ENCODE results near the gene GRK5.
"Not testable (repeated sequence)": the region's sequence is repeated elsewhere in the genome, so short reads cannot be mapped to it uniquely, and the experiment has no call there.

Gene GRK5

DNA sequence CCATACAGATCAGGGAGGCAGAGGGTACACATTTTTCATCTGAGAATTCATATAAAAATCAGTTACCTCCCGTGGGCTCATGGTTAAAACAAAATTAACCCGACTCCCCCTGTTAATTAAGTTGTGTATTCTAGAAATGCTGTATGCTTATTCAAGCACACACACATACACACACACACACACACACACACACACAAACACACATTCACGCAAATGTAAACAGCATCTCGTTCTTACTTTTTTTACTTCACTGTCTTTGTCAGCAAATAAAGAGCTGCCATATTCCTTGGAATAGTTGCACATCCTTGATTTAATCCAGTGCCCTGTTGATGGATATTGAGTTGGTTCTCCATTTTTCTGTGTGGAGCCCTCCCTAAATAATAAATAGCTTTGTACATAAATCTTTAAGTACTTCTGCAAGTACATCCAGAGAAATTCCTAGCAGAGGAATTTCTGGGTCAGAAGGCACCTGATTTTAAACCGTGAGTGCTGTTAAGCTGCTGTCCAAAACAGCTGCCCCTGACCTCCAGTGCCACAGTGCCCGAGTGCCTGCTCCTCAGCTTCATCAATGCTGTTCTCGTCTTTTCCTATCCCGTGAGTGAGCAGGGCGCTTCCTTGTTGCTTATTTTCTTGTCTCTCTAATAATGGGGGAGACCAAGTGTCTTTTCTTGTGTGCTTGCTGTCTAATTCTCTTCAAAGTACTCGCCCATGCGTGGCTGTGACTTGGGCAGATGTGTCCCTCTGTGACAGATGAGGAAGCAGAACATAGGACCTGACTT is 217.9 kb downstream of the GRK5 start:
- DNase-seq, result no peak

DNA sequence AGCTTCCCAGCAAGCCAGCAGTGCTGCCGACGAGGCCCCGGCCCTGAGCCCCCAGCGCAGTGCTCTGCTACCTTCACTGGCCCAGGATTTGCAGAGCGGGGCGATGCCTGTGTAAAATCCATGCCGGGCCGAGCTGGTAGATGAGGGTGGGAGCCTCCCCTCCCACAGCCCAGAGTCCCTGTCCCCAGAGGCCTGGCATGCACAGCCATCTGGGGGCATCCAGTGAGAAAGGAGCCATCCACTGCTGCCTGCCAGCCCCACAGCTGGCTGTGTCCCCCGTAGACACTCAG is 218.5 kb downstream of the GRK5 start:
- DNase-seq, result no peak

DNA sequence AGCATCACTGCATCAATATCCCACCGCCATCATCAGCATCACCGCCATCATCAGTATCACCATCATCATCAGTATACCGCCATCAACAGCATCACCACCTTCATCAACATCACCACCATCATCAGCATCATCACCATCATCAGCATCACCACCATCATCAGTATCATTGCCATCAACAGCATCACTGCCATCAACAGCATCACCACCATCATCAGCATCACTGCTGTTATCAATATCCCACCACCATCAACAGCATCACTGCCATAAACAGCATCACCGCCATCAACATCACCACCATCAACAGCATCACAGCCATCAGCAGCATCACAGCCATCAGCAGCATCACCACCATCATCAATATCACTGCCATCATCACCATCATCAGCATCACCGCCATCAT is 219.3 kb downstream of the GRK5 start:
- DNase-seq, result no peak

DNA sequence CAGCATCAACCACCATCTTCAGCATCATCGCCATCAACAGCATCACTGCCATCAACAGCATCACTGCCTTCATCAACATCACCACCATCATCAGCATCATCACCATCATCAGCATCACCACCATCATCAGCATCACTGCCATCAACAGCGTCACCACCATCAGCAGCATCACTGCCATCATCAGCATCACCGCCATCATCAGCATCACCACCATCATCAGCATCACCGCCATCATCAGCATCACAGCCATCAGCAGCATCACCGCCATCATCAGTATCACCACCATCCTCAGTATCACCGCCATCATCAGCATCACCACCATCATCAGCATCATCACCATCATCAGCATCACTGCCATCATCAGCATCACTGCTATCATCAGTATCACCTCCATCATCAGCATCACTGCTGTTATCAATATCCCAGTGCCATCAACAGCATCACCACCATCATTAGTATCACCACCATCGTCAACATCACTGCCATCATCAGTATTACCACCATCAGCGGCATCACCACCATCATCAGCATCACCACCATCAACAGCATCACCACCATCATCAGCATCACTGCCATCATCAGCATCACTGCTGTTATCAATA is 220.0 kb downstream of the GRK5 start:
- DNase-seq, result no peak

DNA sequence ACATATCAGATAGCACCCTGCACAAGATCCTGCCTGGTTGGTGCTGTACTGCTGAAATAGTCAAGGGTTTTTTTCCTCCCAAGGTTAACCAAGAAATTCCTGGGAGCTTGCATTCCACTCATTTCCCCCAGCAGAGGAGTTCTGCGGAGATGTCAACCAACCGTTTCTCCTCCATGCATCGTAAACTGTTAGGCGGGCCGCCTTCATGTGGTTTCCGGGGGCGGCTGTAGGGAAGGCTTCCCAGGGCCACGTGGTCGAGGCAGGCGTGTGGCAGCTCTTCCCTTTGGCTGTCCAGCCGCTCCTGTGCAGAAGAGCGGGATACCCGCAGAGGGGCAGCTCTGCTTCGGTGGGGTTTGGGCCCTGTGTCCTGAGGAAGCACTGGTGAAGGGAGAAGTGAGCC is 221.4 kb downstream of the GRK5 start:
- no peak for DNase-seq

DNA sequence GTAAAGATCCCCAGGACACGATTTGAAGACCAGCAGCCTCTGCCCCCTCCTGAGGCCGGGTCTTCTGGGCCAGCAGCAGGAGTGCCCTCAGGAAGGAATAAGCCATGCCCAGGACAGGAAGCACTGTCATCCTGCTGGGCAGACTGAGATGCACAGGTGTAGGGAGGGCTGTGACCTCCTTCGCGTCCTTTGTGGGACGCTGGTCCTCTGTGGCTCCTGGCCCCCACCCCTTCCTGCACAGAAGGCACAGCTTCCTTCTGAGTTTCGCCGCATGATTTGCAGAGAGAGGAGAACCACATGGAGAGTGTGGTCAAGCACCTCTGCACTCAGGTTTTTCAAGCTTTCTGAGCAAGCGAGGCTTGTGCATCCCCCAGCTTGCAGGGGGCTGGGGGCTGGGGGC is 222.4 kb downstream of the GRK5 start:
- DNase-seq, result no peak

DNA sequence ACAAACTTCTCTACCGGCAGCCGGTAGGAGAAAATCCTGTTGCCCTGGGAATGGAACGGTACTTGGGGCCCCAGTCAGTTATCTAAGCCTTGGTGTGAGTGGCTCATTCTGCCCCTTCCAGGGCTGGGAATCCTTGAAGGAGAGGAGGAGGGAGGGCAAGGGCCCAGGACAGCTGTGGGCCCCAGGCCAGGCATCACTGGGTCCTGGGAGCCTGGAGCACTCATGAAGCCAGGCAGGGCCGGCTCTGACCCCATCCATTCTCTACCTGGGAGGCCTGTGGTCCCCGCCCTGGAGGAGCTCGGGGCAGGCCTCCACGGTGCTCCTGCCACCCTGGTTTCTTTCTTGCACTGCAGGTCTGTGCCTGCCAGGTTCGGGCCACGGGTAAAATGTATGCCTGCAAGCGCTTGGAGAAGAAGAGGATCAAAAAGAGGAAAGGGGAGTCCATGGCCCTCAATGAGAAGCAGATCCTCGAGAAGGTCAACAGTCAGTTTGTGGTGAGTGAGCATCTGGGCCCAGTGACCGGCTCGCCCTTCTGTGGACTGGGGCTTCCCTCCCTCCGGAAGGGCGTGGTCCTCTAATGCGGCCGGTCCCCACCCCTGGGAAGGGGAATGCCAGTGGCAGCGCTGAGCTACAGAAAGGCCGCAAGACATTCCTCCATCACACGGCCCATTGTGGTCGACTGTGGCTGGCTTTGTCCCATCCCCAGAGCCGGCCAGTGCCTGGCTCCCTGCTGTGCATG is 223.8 kb downstream of the GRK5 start:
- no peak for DNase-seq

DNA sequence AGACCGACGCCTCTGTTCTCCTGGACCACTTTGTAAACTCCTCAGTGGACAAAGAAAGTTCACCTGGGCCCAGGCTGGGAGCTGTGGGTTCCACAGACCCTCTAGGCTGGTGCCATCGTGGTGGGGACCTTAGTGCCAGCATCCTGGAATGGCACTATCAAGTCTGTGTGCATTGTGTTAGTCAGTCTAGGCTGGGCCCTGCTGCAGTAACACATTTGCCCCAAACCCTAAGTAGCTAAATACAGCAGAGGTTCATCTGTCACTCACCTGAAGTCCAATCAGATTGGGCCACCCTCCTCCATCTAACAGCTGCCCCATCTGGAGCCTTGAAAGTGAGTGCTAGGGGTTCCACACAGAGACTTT is 224.4 kb downstream of the GRK5 start:
- no peak for DNase-seq

DNA sequence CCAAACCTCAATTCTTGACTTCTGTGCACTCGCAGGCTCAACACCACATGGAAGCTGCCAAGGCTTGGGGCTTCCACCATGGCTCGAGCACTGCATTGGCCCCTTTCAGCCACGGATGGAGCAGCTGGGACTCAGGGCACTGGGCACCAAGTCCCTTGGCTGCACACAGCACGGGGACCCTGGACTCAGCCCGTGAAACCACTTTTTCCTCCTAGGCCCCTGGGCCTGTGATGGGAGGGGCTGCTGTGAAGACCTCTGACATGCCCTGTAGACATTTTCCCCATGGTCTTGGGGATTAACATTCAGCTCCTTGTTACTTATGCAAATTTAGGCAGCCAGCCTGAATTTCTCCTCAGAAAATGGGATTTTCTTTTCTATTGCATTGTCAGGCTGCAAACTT is 227.6 kb downstream of the GRK5 start:
- not testable (repeated sequence) for DNase-seq

DNA sequence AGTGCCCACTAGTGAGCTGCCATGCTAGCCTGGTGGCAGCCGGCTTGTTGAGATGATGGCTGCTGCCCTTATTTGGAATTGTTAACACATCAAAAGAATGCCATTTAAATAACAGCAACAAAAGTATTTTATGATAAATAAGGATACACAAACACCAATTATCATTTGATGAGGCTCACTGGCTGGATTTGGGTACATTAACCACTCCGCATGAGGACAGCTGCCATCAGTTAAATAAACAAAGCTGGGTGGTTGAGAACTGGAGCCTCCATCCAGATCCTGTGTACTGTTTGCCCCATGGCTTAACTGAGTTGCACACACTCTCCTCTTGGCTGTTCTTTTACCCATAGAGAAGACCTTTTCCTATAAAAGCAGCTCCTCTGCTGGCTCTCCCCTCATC is 231.3 kb downstream of the GRK5 start:
- no peak for DNase-seq

DNA sequence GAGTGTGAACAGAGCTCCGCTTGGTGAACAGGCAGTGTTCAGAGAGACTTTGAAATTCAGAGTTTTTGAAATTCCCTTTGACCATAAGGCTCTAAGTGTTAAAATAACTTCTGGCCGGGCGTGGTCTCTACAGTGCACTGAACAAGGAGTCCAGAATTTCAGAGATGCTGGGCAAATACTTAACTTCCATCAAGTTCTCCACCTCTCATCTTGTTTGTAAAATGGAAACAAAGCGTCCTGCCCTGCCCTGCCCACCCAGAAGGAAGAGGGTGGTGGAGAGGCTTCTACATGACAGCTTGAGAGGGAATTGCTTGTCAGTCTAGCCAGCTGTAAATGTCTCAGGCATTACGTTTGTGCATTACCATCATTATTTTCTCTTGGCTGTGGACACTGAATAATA is 232.6 kb downstream of the GRK5 start:
- DNase-seq, result no peak

DNA sequence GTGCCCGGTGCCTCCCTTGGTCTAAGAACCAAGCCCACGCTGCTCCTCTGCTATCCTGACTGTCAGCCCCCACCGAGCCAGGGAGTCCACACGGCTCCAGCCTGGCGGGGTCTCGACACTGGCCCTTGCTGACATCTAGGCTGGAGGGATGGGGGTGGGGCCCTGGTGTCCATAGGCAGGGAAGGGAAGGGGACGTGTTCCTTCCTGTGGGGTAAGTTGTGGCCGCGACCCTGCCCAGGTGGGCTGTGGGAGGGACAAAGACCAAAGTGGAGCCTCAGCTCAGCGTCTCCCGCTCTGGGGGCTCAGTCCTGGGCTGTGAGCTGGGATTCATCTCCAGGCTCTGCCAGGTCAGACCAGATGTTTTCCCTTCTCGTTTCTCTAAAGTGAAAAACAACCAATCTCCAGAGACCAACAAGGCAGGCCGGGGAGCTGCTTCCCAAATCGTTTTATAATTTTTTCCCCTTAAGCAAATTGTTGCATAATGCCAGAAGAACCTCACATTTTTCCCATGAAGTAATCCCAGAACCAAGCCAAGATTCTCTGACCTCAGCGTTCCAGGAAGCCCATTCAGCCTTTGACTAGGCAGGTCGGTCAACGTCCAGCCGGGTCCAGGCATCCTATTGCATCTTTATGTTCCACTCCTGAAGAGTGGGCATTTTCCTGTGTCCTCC is 233.9 kb downstream of the GRK5 start:
- no peak for DNase-seq

DNA sequence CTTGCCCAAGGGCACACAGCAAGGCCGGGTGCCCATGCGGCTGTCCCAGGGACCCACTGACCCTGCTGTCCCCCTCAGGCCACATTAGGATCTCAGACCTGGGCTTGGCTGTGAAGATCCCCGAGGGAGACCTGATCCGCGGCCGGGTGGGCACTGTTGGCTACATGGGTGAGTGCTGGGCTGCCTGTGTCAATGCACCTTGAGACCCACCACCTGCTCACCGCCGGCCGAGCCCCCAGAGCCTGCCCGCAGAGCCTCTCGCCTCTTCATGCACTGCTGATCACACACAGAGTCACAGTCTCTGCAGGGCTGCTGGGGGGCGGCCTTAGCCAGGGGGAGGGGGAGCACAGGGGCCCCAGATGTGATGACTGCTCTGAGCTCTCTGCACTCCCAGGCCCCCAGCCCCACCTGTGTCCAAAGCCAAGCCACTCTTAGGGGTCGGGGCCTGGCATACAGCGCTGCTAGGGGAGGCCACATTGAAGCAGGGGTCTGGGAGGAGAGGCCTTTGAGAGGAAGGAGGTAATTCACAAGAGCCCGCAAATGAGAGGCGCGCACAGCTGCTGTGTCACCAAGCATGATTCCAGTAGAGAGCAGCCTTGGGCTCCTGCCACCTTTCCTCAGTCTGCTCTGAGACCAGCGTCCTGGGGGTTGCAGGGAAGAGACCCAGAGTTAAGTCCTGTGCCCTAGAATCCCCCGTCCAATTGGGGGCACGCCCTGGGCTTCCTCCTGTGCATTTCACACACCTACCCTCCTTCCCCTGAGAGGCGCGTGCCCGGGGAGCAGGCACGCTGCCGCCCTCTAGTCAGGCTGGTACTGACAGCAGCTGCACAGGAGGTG is 234.8 kb downstream of the GRK5 start:
- DNase-seq, result no peak

DNA sequence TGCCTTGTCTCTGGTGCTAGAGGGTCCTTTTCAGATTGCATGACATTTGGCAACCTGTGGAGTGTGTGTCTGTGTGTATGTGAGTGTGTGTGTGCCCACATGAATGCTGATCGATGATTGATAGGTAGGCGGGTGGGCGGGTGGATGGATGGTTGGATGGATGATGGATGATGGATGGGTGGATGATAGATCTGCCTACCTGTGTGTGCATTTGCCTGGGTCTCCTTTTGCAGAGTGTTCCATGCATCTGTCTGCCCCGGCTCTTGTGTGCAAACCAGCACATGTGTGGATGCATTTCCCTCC is 235.3 kb downstream of the GRK5 start:
- no peak for DNase-seq

DNA sequence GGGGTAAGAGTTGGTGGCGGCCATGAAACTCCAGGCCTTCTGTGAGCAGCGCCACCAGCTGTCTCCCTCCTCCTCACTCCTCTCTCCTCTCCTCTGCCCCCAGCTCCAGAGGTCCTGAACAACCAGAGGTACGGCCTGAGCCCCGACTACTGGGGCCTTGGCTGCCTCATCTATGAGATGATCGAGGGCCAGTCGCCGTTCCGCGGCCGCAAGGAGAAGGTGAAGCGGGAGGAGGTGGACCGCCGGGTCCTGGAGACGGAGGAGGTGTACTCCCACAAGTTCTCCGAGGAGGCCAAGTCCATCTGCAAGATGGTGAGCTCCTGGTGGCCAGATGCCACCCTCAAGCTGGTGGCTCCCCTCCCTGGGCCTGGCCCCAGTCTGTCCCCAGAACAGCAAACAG is 236.1 kb downstream of the GRK5 start:
- no peak for DNase-seq

DNA sequence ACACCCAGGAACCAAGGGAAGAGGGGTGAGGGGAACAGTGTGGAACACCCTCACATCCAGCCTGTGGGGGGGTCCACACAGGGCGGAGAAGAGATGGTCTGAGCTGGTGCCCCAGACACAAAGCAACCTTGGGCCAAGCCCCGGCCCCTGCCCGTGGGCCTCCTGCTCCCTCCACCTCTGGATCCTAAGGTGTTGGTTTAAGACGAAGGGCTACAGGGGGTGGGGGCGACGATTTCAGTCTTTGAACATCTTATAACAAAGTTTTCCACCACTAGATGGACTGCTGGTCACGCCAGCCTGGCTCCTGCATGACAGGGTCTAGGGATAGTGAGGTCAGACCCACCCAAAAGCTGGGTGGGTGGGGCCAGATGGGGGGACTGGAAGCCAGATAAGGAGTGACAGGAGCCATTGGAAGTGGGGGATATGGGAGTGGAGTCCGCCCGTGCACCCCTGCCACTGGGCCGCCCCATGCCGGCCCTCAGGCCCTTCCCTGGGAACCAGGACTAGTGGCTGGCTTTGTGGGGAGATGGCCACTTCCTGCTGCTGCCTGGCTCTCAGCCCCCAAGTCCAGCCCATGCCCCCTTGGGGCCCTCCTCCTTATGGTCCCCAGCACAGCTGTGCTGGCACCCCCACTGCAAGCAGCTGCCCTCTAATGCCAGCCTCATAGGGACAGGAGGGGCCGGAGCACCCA is 236.7 kb downstream of the GRK5 start:
- no peak for DNase-seq

DNA sequence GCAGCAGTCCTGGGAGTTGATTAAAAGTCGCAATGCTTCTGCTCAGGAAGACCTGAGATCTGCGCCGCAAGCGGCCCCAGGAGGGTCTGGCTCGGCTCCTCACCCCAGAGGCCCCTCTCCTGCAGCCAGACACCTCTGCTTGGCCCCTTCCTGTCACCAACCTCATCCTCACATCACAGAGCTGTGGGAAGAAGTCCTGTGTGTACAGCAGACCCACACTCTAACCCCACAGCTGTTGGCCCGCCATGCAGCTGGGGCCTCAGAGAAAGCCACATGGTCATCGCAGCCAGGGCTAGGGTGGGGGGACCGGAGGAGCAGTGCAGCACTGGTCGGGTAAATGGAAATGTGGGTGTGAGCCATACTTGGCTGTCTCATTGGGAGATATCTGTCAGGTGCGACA is 237.5 kb downstream of the GRK5 start:
- DNase-seq, result no peak

DNA sequence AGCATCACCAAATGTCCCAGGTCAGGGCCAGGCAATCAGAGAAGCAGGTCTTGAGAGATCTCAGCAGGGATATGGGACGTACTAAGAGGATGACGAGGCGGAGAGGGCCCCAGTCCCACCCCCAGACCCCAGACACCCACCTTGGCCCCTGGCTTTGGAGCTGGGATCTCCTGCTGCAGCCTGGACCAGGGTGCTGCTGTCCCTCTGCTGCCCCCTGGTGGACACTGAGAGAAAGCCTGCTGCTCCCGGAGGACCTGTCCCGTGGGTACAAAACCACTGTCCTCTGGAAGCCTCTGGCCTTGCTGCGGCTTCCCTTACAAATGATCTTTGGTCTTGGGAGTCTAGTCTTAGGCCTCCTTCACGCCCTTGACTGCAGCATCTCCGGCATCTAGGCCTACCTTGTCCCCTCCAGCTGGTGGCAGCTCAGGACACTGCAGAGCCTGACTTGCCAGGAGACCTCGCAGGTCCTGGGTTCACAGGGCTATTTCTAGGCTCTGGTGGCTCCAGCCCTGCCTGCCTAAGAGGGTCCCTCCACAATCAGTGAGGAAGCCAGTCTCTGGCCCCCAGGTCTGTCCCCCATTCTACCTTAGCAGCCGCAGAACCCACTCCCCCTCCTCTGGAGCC is 238.1 kb downstream of the GRK5 start:
- no peak for DNase-seq

DNA sequence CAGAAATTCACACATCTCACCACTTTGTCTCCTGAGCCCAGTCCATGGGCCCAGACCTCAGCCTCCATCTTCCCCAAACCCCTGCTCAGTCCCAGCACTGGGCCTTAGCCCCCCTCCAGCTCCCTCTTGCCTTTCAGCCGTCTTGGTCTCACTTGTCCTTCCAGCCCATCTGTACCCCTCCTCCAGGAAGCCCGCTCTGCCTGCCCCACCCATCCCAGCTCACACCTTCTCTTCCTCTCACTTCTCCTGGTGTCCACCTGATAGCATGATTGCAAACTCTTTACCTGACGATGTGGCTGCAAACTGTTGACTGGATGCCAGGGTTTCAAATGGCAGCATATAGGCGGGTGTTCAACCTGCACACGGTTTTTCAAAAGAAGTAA is 238.6 kb downstream of the GRK5 start:
- DNase-seq, result no peak

DNA sequence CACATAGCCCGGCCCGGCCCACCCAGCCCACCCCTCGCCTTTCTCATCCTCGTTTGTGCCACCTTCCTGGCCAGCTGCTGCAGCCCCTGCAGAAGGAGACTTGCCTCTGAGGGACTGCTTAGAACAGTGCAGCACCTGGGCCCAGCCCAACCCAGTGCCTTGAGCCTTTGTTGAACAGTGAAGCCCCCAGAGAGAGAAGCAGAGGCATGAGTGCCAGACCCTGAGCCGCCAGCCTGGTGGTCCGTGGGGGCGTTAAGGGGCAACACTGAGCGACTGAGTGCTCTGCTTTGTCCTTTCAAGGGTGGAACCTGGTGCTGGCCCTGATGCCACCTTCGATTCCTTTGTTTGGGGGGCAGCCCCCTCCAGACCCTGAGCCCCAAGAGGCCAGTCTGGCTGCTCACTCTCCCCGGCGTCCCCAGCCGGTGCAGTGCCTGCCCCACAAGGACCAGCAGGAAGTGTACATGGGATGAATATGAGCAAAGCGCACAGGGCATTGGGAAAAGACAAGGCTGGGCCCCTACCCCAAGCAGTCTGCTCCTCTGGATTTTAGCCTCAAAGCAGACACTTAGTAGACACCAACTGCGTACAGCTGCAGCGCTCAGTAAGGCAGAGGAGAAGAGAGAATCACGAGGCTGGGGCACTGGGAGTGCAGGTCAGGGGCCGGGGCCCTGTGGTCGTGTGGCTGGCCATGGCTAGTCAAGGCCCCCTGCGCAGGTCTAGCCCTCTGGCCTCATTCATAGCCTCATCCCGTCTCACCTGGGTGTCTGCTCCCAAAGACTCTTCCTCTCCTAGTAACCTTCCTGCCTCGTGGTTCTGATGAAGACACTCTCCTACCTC is 239.3 kb downstream of the GRK5 start:
- DNase-seq, result no peak

DNA sequence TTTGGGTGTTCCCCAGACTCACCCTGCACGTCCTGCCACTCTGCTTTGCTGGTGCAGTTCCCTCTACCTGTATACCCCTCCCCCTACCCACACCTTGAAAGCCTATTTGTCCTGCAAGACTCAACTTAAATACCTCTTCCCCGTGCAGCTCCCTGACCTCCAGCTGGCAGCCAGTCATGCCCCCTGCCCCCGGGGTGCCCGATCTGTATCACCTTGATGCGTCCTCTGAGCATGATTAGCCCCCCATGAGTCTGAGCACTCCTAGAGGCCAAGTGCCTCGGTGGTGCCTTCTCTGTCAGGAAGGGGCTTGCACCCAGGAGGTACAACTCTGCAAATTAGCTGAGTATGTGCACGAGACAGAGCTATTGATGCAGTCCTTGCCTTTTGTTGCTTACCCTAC is 240.1 kb downstream of the GRK5 start:
- DNase-seq, result no peak
